ENCODE measurements around the gene HEYL.

The HEYL gene

DNA sequence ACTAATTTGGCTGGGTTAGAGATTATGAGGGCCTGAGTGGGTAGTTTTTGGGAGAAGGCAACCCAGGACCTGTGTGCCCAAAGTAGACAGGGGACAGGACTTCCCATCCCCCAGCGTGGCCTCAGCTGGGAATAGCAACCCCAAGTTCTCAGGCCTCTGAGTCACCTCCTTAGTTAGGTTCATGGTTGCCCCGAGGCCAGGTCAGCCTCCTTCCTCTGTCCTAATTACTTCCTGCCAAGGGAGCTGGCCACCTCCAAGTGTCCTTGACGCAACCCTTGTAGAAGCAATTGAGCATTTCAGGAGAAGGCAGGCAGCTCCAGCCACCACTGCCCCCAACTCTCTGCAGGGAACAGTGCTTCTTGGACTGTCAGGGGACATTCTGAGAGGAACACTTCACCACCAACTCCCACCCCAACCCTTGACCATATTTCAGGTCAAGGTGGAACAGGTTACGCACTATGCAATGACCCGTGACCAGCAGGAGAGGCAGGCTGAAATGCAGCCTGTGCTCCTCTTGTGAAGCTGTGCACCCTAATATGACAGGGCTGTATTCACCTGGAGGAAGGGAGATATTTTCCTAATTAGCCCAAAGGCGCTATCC lies 37.6 kb upstream of the HEYL start:
- Histone ChIP-seq H3K4me1 (ENCODE audit: control insufficient read depth, insufficient read depth, low read length) (no peaks in the 10 kb centered on the region), H3K4me3 (ENCODE audit: low read length) (no peak overlapping the region), H3K9ac (ENCODE audit: low read length) (no peak overlapping the region), H3K27me3 (ENCODE audit: control insufficient read depth, insufficient read depth, low read length) (no peaks in the 10 kb centered on the region), H3K27ac (ENCODE audit: low read depth, low read length) (no peak overlapping the region), H3K36me3 (ENCODE audit: control insufficient read depth, insufficient read depth, low read length) (no peaks in the 10 kb centered on the region)

DNA sequence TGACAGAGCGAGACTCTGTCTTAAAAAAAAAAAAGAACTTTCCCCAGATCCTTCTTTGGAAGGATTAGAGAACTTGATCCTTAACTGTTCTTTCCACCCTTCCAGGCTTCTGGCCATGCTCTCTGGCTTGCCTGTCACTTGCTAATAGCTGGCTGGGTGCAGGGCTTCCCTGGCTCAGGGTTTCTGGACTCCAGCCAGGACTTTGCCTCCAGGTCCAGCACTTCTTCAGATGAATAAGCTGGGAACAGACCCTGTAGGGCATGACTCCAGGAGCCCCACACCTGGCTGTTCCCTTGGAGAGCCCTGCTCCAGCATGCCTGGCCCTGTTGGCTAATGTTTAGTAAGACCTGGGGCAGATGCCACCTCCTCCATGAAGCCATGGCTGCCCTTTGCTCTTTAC lies 35.8 kb upstream of the HEYL start:
- no peak overlapping the region for H3K4me3 ChIP-seq (ENCODE audit: low read length)
- no peaks in the 10 kb centered on the region for H3K36me3 ChIP-seq (ENCODE audit: control insufficient read depth, insufficient read depth, low read length)
- H3K27me3 ChIP-seq (ENCODE audit: control insufficient read depth, insufficient read depth, low read length): peaks cover 9% of the 10 kb centered on the region
- no peak overlapping the region for H3K9ac ChIP-seq (ENCODE audit: low read length)
- H3K27ac ChIP-seq (ENCODE audit: low read depth, low read length): no peak overlapping the region
- H3K4me1 ChIP-seq (ENCODE audit: control insufficient read depth, insufficient read depth, low read length): peaks cover 4% of the 10 kb centered on the region

DNA sequence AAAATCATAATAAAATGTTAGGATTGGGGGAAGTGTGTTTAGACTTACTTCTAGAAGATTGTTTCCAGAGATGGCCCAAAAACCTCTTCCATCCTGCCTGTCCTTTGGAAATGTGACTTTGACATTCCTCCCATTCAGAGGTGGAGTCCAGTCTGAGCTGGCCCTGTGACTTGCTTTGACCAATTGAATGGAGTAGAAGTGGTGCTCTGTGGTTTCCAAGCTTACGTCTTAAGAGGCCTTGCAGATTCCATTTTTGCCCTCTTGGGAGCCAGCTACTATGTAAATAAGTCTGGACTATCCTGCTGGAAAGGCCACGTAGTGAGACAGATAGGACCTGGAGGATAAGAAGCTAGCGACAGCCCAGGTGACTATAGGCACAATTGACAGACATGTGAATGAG lies 33.8 kb upstream of the HEYL start:
- Histone ChIP-seq H3K27me3 (ENCODE audit: control insufficient read depth, insufficient read depth, low read length) (peaks cover 14% of the 10 kb centered on the region), H3K9ac (ENCODE audit: low read length) (no peak overlapping the region), H3K27ac (ENCODE audit: low read depth, low read length) (no peak overlapping the region)

DNA sequence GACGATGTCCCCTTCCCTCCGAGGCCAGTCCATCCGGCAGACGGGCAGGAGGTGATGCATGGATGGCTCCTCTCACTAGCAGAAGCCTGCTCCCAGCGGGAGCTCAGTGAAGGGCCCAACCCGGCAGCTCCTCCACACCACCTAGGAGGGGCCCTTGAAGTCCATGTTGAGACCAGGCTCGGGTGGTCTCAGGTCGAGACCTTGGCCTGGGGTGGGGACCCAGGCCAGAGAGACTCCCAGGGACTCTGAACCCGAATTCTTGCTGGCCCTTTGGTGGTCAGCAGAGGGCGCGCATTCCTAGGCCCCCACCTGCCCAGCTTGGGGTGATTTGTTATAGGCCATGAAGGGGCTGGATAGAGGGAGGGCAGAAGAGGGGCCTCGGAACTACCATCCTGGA lies 33.1 kb upstream of the HEYL start:
- Histone ChIP-seq H3K27me3 (ENCODE audit: control insufficient read depth, insufficient read depth, low read length) (peaks cover 15% of the 10 kb centered on the region), H3K4me3 (ENCODE audit: low read length) (peak overlapping the region; percentile 61), H3K36me3 (ENCODE audit: control insufficient read depth, insufficient read depth, low read length) (no peaks in the 10 kb centered on the region), H3K4me1 (ENCODE audit: control insufficient read depth, insufficient read depth, low read length) (peaks cover 4% of the 10 kb centered on the region), H3K27ac (ENCODE audit: low read depth, low read length) (no peak overlapping the region), H3K9ac (ENCODE audit: low read length) (no peak overlapping the region)

More for the DNA sequence above, 33.8 kb upstream of the HEYL start:
- no peak overlapping the region for H3K4me3 ChIP-seq (ENCODE audit: low read length)
- H3K36me3 ChIP-seq (ENCODE audit: control insufficient read depth, insufficient read depth, low read length): no peaks in the 10 kb centered on the region
- peaks cover 4% of the 10 kb centered on the region for H3K4me1 ChIP-seq (ENCODE audit: control insufficient read depth, insufficient read depth, low read length)

DNA sequence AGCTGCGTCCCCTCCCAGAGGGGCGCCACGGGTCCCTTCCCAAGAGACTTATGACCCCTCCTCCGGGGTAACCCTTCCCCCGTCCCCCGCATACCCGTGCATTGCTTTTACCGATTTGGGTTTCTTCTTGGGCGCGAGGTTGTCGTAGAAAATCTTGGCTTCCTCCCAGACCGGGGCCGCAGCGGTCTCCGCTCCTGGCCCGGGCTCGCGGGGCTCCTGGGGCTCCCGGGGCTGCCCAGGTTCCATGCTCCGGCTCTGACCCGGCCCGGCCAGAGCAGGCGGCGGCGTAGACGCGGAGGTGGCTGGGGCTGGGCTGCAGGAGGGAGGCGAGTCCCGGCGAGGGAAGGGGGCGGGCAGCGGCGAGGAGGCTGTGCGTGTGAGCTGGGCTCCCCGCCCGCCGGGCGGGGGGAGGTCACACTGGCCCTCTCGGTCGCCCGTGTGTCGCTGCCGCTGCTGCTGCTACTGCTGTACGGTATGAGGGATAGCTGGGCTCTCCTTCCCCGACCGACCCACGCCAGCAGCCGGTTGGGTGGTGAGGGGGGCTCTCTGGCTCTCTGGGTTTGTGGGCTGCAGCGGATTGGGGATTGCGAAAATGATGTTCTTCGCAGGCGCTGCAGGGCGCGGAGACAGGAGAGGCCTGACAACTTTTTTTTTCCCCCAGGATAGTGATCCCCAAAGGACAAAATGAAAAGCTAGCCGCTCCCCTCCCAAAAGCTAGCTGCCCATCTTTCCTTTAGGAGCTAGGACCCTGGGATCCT lies 32.5 kb upstream of the HEYL start, which contains the start of gene NT5C1A:
Gene NT5C1A (minus strand): TSS at position 315 of the 758 bp plus-strand sequence. CDS start 69 bp downstream, at position 246.
- Histone ChIP-seq H3K27ac (ENCODE audit: low read depth, low read length) (no peak within 1 kb of the TSS), H3K27me3 (ENCODE audit: control insufficient read depth, insufficient read depth, low read length) (peaks cover 15% of the 10 kb centered on the region), H3K4me3 (ENCODE audit: low read length) (peak within 1 kb of the TSS; percentile 61), H3K36me3 (ENCODE audit: control insufficient read depth, insufficient read depth, low read length) (no peaks in the 10 kb centered on the region), H3K9ac (ENCODE audit: low read length) (no peak within 1 kb of the TSS), H3K4me1 (ENCODE audit: control insufficient read depth, insufficient read depth, low read length) (peaks cover 4% of the 10 kb centered on the region)

DNA sequence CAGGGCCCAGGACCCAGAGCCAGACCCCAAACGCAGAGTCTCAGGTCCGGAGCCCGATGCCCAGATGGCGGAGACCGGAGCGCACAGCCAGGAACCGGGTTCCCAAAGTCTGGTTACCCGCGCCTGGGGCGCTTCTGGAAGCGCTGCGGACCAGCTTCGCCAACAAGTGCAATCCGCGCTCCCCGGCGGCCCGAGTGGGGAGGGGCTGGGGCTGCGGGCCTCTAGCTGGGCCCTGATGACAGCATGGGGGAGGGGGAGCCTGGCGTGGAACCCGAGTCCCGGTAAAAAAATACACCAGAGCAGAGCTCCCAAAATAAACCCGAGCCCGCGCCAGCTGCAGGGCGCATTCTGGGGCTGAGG lies 32.0 kb upstream of the HEYL start:
- Histone ChIP-seq H3K36me3 (ENCODE audit: control insufficient read depth, insufficient read depth, low read length) (no peaks in the 10 kb centered on the region), H3K4me1 (ENCODE audit: control insufficient read depth, insufficient read depth, low read length) (peaks cover 4% of the 10 kb centered on the region), H3K4me3 (ENCODE audit: low read length) (peak overlapping the region; percentile 61), H3K9ac (ENCODE audit: low read length) (no peak overlapping the region), H3K27me3 (ENCODE audit: control insufficient read depth, insufficient read depth, low read length) (peaks cover 15% of the 10 kb centered on the region), H3K27ac (ENCODE audit: low read depth, low read length) (no peak overlapping the region)

DNA sequence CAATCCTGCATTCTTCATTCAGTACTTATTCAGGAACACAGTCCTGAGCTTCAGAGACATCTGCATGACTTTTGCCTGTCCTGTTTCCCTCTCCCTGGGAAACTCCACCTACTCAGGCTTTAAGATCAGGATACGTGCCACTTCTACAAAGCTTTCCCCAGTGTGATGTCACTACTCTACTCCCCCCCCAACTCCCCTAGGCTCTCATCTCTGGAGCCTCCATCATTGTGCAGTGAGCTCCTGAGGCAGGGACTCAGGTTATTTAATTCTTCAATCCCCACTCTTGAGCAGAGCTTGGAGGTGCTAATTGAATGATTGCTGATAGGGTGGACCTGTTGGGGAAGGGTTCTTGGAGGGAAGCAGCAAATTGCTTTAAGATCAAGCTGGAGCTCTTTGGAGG lies 31.2 kb upstream of the HEYL start:
- H3K36me3 ChIP-seq (ENCODE audit: control insufficient read depth, insufficient read depth, low read length): no peaks in the 10 kb centered on the region
- peaks cover 15% of the 10 kb centered on the region for H3K27me3 ChIP-seq (ENCODE audit: control insufficient read depth, insufficient read depth, low read length)
- H3K27ac ChIP-seq (ENCODE audit: low read depth, low read length): no peak overlapping the region
- no peak overlapping the region for H3K9ac ChIP-seq (ENCODE audit: low read length)
- H3K4me3 ChIP-seq (ENCODE audit: low read length): no peak overlapping the region
- peaks cover 4% of the 10 kb centered on the region for H3K4me1 ChIP-seq (ENCODE audit: control insufficient read depth, insufficient read depth, low read length)

DNA sequence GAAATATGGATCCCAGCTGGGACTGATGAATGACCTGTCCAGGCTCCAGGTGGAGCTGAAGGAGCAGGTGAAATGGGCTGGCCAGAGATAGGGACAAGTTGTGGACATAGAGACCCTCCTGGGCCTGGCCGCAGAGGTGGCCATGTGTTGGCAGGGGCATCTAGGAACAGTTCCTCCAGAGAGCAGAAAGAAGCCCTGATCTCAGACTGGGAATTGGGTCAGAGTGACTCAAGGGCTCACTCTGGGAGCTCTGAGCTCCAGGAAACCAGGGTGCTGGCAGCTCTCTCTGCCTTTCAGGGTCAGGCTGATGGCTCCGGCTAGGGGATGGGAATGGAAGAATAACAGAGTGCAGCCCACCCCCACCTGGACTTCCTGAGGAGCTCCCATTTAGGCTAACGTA lies 29.5 kb upstream of the HEYL start:
- Histone ChIP-seq H3K27me3 (ENCODE audit: control insufficient read depth, insufficient read depth, low read length) (peaks cover 15% of the 10 kb centered on the region), H3K9ac (ENCODE audit: low read length) (no peak overlapping the region), H3K4me3 (ENCODE audit: low read length) (no peak overlapping the region), H3K36me3 (ENCODE audit: control insufficient read depth, insufficient read depth, low read length) (no peaks in the 10 kb centered on the region), H3K4me1 (ENCODE audit: control insufficient read depth, insufficient read depth, low read length) (peaks cover 4% of the 10 kb centered on the region), H3K27ac (ENCODE audit: low read depth, low read length) (no peak overlapping the region)

DNA sequence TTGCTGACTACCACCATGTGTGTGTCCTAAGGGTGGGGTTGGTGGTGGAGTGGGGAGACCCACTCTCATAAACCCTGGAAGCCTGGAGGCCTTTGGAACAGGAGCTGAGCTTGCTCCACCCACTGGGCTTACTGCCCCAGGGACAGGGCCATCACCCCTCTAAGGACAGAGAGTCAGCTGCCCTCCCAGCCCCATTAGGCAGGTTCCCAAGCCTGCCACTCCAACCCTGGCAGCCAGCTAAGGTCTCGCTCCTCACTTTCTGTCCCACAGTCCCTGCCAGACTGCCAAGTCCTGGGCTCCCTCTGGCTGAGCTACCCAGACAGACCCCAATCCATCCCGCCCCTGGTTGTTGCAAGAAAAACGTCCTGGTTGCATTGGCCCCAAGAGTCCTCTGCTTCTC lies 28.7 kb upstream of the HEYL start:
- Histone ChIP-seq H3K27me3 (ENCODE audit: control insufficient read depth, insufficient read depth, low read length) (peaks cover 15% of the 10 kb centered on the region), H3K4me1 (ENCODE audit: control insufficient read depth, insufficient read depth, low read length) (peaks cover 4% of the 10 kb centered on the region), H3K9ac (ENCODE audit: low read length) (no peak overlapping the region), H3K27ac (ENCODE audit: low read depth, low read length) (no peak overlapping the region), H3K4me3 (ENCODE audit: low read length) (no peak overlapping the region), H3K36me3 (ENCODE audit: control insufficient read depth, insufficient read depth, low read length) (no peaks in the 10 kb centered on the region)

DNA sequence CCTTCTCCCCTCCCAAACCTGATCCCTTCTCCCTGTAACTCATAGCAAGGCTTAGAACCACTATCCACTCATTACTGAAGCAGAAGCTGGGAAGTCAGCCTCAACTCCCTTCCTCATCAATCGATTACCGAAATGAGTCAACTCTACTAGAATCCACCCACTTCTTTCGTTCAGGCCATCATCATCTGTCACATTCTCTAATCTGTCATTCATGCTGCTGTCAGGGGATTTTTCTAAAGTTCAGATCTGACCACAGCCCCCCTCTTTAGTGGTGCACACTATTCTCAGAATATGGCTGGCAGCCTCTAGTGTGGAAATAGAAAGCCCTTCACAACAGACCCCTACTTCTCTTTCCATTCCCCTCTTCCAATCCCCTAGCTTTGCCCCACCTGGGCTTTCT lies 27.3 kb upstream of the HEYL start:
- Histone ChIP-seq H3K36me3 (ENCODE audit: control insufficient read depth, insufficient read depth, low read length) (no peaks in the 10 kb centered on the region), H3K4me3 (ENCODE audit: low read length) (no peak overlapping the region), H3K27me3 (ENCODE audit: control insufficient read depth, insufficient read depth, low read length) (peaks cover 15% of the 10 kb centered on the region), H3K27ac (ENCODE audit: low read depth, low read length) (no peak overlapping the region), H3K9ac (ENCODE audit: low read length) (no peak overlapping the region), H3K4me1 (ENCODE audit: control insufficient read depth, insufficient read depth, low read length) (peaks cover 4% of the 10 kb centered on the region)

DNA sequence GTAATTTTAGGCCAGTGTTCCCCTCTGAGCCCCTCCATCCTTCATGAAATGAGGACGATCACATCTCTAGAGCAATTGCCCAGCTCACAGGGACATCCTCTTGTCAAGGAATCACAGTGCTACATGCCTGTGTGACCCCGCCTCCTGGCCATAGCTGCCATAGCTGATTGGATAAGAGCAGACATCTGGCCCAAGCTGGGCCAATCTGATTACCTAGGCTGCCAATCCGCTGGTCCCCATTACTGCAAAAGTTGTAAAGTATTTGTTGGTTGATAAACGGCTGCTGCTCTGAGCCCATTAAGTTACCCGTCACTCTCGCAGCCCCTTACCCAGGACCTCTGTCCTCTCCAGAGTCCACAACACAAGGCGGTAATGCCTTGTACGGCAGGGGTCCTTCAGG lies 24.1 kb upstream of the HEYL start:
- Histone ChIP-seq H3K9ac (ENCODE audit: low read length) (no peak overlapping the region), H3K4me3 (ENCODE audit: low read length) (no peak overlapping the region), H3K27ac (ENCODE audit: low read depth, low read length) (no peak overlapping the region), H3K27me3 (ENCODE audit: control insufficient read depth, insufficient read depth, low read length) (peaks cover 2% of the 10 kb centered on the region), H3K4me1 (ENCODE audit: control insufficient read depth, insufficient read depth, low read length) (no peaks in the 10 kb centered on the region), H3K36me3 (ENCODE audit: control insufficient read depth, insufficient read depth, low read length) (no peaks in the 10 kb centered on the region)

DNA sequence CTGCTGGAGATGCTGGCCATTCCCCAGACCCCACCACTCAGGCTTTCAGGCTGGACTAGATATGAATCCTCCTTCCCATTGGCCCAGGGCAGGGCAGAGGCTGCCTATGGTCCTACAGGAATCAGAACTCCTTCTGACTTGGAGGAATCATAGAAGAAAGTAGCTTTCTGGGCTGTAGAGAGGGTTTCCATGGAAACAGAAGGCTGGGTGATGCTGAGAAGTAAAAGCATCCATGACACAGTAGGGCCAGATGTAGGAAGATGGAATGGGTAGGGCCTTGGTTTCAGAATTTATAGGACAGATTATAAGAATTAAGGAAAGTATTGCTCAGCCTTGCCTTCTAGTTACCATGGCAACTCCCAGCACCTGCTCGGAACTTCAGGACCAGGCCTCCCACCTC lies 23.4 kb upstream of the HEYL start:
- Histone ChIP-seq H3K4me3 (ENCODE audit: low read length) (no peak overlapping the region), H3K27ac (ENCODE audit: low read depth, low read length) (no peak overlapping the region), H3K4me1 (ENCODE audit: control insufficient read depth, insufficient read depth, low read length) (no peaks in the 10 kb centered on the region), H3K9ac (ENCODE audit: low read length) (no peak overlapping the region), H3K36me3 (ENCODE audit: control insufficient read depth, insufficient read depth, low read length) (no peaks in the 10 kb centered on the region), H3K27me3 (ENCODE audit: control insufficient read depth, insufficient read depth, low read length) (no peaks in the 10 kb centered on the region)

DNA sequence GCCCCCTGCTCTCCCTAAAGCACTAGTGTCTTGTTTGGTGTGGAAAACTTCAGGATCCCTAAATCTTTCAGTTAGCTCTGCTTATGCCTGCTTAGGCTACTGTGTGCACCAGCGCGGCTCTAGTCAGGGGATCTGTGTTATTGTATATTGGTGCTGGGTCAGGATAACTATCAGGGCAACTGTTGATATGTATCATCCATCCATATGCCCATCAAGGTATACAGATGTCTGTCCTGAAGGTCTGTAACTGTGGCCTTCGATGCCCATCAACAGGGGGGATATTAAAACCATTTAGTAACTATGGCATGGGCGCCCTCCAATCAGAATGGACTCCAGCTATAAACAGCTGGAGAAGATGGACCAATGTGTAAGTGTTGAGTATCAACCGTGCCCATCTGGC lies 20.1 kb upstream of the HEYL start:
- Histone ChIP-seq H3K27me3 (ENCODE audit: control insufficient read depth, insufficient read depth, low read length) (no peaks in the 10 kb centered on the region), H3K36me3 (ENCODE audit: control insufficient read depth, insufficient read depth, low read length) (no peaks in the 10 kb centered on the region), H3K4me1 (ENCODE audit: control insufficient read depth, insufficient read depth, low read length) (no peaks in the 10 kb centered on the region), H3K27ac (ENCODE audit: low read depth, low read length) (no peak overlapping the region), H3K9ac (ENCODE audit: low read length) (no peak overlapping the region), H3K4me3 (ENCODE audit: low read length) (no peak overlapping the region)
